Measurements from ENCODE around the gene DHX30.

- TF ChIP-seq CTCF (conservative IDR thresholded peaks at IDR 0.05) (no peak), ZFX (IDR thresholded peaks at IDR 0.05) (peak; percentile 85; the same call in 1 of the 2 replicates)
These were observed 21.1 kb upstream of the DHX30 start, which contains the start of gene SMARCC1 for GRCh38 chr3:47781685-47782445.
